ENCODE data around the gene ZNF664.

Gene ZNF664

DNA sequence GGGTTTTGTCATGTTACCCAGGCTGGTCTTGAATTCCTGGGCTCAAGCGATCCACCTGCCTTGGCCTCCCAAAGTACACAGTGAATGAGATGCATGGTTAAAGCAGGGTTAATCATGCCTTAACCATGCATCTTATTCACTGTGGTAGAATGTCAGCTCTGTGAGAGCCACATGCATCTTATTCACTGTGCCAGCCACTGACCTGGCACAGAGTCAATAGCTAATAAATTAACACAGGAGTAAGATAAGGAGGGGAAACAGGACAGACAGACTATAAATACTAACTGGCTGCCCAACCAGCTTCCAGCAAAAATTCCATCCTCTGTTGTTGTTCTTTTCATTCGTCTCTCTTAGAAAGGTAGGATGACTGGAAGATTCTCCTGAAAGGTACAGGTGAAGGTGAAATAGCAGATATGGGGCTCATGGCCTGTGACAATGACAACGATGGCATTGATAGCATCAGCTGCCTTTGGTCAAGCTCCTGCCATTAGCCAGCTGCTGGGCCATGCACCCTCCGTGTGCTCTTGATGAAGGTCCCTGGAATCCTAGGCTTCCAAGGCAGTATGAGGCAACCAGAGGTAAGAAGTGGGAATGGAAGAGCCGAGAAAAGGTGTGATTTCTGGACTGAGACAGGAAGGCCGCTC is 76.6 kb downstream of the ZNF664 start:
- Histone ChIP-seq H3K9me3 (ENCODE audit: control insufficient read depth, low read length) (peaks cover 3% of the 10 kb centered on the region), H3K27me3 (replicated peaks; ENCODE audit: control insufficient read depth, insufficient read depth, low read length, poor library complexity, severe bottlenecking) (no peaks in the 10 kb centered on the region), H3K4me1 (ENCODE audit: control insufficient read depth, insufficient read depth, low read length, poor library complexity, severe bottlenecking) (no peaks in the 10 kb centered on the region), H3K4me3 (ENCODE audit: insufficient read depth, low read depth, low read length, poor library complexity, severe bottlenecking) (no peak overlapping the region), H3K27ac (ENCODE audit: insufficient read depth, low read length, poor library complexity, severe bottlenecking) (no peak overlapping the region), H3K36me3 (ENCODE audit: control insufficient read depth, insufficient read depth, low read length) (no peaks in the 10 kb centered on the region)
- DNase-seq: no peak

DNA sequence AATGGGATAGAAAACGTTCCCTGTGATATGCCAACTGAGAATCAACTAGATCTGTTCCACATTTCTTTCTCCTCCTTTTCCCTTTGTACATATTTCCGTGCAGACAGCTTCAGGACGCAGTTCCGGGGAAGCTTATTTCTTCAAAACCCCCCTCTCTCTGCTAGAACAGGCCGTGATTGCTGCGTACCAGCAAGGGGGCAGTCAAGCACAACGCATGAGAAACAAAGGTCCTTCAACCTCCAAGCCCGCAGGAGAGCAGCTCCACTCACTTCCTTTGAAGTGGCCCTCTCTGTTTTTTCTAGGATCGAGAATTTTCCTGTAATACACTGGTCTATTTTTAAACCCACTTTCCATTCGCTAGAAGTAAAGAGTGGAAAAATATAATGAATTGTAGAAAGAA is 80.8 kb downstream of the ZNF664 start:
- H3K36me3 ChIP-seq (ENCODE audit: control insufficient read depth, insufficient read depth, low read length): no peaks in the 10 kb centered on the region
- no peaks in the 10 kb centered on the region for H3K27me3 ChIP-seq (replicated peaks; ENCODE audit: control insufficient read depth, insufficient read depth, low read length, poor library complexity, severe bottlenecking)
- H3K4me3 ChIP-seq (ENCODE audit: insufficient read depth, low read depth, low read length, poor library complexity, severe bottlenecking): no peak overlapping the region
- no peak for DNase-seq
- H3K27ac ChIP-seq (ENCODE audit: insufficient read depth, low read length, poor library complexity, severe bottlenecking): no peak overlapping the region
- H3K4me1 ChIP-seq (ENCODE audit: control insufficient read depth, insufficient read depth, low read length, poor library complexity, severe bottlenecking): no peaks in the 10 kb centered on the region
- no peaks in the 10 kb centered on the region for H3K9me3 ChIP-seq (ENCODE audit: control insufficient read depth, low read length)

DNA sequence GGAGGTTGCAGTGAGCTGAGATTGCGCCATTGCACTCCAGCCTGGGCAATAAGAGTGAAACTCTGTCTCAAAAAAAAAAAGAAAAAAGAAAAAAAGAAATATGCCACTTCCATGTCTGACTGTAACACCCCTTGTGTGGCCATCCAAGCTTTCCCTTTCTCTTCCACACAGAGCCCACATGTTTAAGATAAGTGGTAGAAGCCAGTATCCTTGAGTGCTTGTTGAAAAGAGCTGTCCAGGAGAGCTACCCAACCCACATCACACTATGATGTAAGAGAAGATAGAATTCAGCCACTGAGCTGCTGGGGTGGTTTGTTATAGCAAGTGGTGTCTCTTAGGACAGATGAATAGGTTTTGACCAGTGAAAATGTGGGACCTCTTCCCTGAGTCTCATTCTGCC is 82.1 kb downstream of the ZNF664 start:
- Histone ChIP-seq H3K27ac (ENCODE audit: insufficient read depth, low read length, poor library complexity, severe bottlenecking) (no peak overlapping the region), H3K9me3 (ENCODE audit: control insufficient read depth, low read length) (no peaks in the 10 kb centered on the region), H3K36me3 (ENCODE audit: control insufficient read depth, insufficient read depth, low read length) (no peaks in the 10 kb centered on the region), H3K4me1 (ENCODE audit: control insufficient read depth, insufficient read depth, low read length, poor library complexity, severe bottlenecking) (no peaks in the 10 kb centered on the region), H3K4me3 (ENCODE audit: insufficient read depth, low read depth, low read length, poor library complexity, severe bottlenecking) (no peak overlapping the region), H3K27me3 (replicated peaks; ENCODE audit: control insufficient read depth, insufficient read depth, low read length, poor library complexity, severe bottlenecking) (no peaks in the 10 kb centered on the region)
- no peak for DNase-seq

DNA sequence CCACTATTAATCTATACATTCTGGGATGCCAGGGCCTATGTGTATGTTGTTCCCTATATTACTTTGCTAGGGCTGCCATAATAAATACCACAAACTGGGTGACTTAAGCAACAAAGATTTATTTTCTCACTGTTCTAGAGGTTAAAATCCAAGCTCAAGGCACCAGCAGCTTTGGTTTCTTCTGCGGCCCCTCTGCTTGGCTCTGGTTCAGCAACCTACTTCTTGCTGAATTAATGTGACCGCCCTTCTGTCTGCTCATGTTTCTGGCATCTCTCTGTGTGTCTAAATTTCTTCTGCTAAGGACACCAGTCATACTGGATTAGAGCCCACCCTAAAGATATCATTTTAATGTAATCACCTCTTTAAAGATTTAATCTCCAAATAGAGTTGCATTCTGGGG is 84.7 kb downstream of the ZNF664 start:
- no peaks in the 10 kb centered on the region for H3K36me3 ChIP-seq (ENCODE audit: control insufficient read depth, insufficient read depth, low read length)
- no peak for DNase-seq
- no peak overlapping the region for H3K27ac ChIP-seq (ENCODE audit: insufficient read depth, low read length, poor library complexity, severe bottlenecking)
- H3K9me3 ChIP-seq (ENCODE audit: control insufficient read depth, low read length): no peaks in the 10 kb centered on the region
- H3K4me3 ChIP-seq (ENCODE audit: insufficient read depth, low read depth, low read length, poor library complexity, severe bottlenecking): no peak overlapping the region
- no peaks in the 10 kb centered on the region for H3K4me1 ChIP-seq (ENCODE audit: control insufficient read depth, insufficient read depth, low read length, poor library complexity, severe bottlenecking)
- no peaks in the 10 kb centered on the region for H3K27me3 ChIP-seq (replicated peaks; ENCODE audit: control insufficient read depth, insufficient read depth, low read length, poor library complexity, severe bottlenecking)

DNA sequence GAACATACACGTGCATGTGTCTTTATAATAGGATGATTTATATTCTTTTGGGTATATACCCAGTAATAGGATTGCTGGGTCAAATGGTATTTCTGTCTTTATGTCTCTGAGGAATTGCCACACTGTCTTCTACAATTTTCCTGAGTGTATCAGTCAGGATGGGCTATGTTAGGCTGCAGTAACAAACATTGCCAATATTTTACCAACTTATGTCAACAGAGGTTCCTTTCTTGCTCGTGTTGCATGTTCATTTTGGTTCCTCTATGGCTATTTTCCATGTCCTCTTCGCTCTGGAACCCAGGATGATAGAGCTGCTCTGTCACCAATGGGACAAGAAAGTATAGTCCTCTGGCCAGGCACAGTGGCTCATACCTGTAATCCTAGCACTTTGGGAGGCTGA is 86.7 kb downstream of the ZNF664 start:
- Histone ChIP-seq H3K9me3 (ENCODE audit: control insufficient read depth, low read length) (no peaks in the 10 kb centered on the region), H3K4me1 (ENCODE audit: control insufficient read depth, insufficient read depth, low read length, poor library complexity, severe bottlenecking) (no peaks in the 10 kb centered on the region), H3K27me3 (replicated peaks; ENCODE audit: control insufficient read depth, insufficient read depth, low read length, poor library complexity, severe bottlenecking) (no peaks in the 10 kb centered on the region), H3K36me3 (ENCODE audit: control insufficient read depth, insufficient read depth, low read length) (no peaks in the 10 kb centered on the region), H3K27ac (ENCODE audit: insufficient read depth, low read length, poor library complexity, severe bottlenecking) (no peak overlapping the region), H3K4me3 (ENCODE audit: insufficient read depth, low read depth, low read length, poor library complexity, severe bottlenecking) (no peak overlapping the region)
- no peak for DNase-seq

Measured in effector memory CD4-positive, alpha-beta T cell (primary cell).